ENCODE data around the gene SSR1.

SSR1 gene

GRCh38 chr6:7234547-7234946 lies 78.5 kb downstream of the SSR1 start:
- peak overlapping the region; percentile 98 for H3K27ac ChIP-seq
- TF ChIP-seq CTCF (IDR thresholded peaks at IDR 0.05) (no peak), ZFX (IDR thresholded peaks at IDR 0.05; ENCODE audit: borderline replicate concordance) (no peak)

GRCh38 chr6:7232351-7232750 lies 80.6 kb downstream of the SSR1 start:
- no peak overlapping the region for H3K27ac ChIP-seq
- no peak for TF ChIP-seq ZFX (IDR thresholded peaks at IDR 0.05; ENCODE audit: borderline replicate concordance)
- TF ChIP-seq CTCF (IDR thresholded peaks at IDR 0.05) = no peak

GRCh38 chr6:7230956-7231713 lies 81.9 kb downstream of the SSR1 start:
- TF ChIP-seq CTCF (IDR thresholded peaks at IDR 0.05) (no peak), ZFX (IDR thresholded peaks at IDR 0.05; ENCODE audit: borderline replicate concordance) (no peak)
- H3K27ac ChIP-seq = no peak overlapping the region

- H3K27ac ChIP-seq = no peak overlapping the region
- no peak for TF ChIP-seq ZFX (IDR thresholded peaks at IDR 0.05; ENCODE audit: borderline replicate concordance)
- TF ChIP-seq CTCF (IDR thresholded peaks at IDR 0.05) = no peak
These were observed 82.7 kb downstream of the SSR1 start for GRCh38 chr6:7230327-7230691.

- no peak for TF ChIP-seq ZFX (IDR thresholded peaks at IDR 0.05; ENCODE audit: borderline replicate concordance)
- H3K27ac ChIP-seq = no peak overlapping the region
These were observed 83.3 kb downstream of the SSR1 start for GRCh38 chr6:7229376-7230326.

GRCh38 chr6:7228662-7229375 lies 84.2 kb downstream of the SSR1 start:
- H3K27ac ChIP-seq = no peak overlapping the region
- no peak for TF ChIP-seq CTCF (IDR thresholded peaks at IDR 0.05)

GRCh38 chr6:7224731-7225130 lies 88.3 kb downstream of the SSR1 start:
- H3K27ac ChIP-seq = no peak overlapping the region
- TF ChIP-seq ZFX (IDR thresholded peaks at IDR 0.05; ENCODE audit: borderline replicate concordance) = no peak
- no peak for TF ChIP-seq CTCF (IDR thresholded peaks at IDR 0.05)

All from 22Rv1 (cell line).